Measurements from ENCODE around the gene TMED9.
"Not testable (repeated sequence)": the region's sequence is repeated elsewhere in the genome, so short reads cannot be mapped to it uniquely, and the experiment has no call there.

The TMED9 gene

GRCh38 chr5:177592010-177592834 lies at the start of gene TMED9:
Gene TMED9 (plus strand): TSS chr5:177592203. CDS start chr5:177592215, 12 bp downstream.
- DNase-seq (ENCODE audit: low read depth in 2 of 2) = peak; percentile 77 to 83

- no peak for DNase-seq (ENCODE audit: low read depth in 2 of 2)
Observed at GRCh38 chr5:177542816-177543465, 49.1 kb upstream of the TMED9 start.

GRCh38 chr5:177545487-177546257 lies 46.3 kb upstream of the TMED9 start:
- DNase-seq (ENCODE audit: low read depth in 2 of 2) = no peak

GRCh38 chr5:177546258-177546741 lies 45.7 kb upstream of the TMED9 start:
- DNase-seq (ENCODE audit: low read depth in 2 of 2) = no peak

GRCh38 chr5:177547736-177548135 lies 44.3 kb upstream of the TMED9 start:
- DNase-seq (ENCODE audit: low read depth in 2 of 2) = no peak

GRCh38 chr5:177548495-177548894 lies 43.5 kb upstream of the TMED9 start:
- no peak for DNase-seq (ENCODE audit: low read depth in 2 of 2)

GRCh38 chr5:177550122-177550521 lies 41.9 kb upstream of the TMED9 start:
- DNase-seq (ENCODE audit: low read depth in 2 of 2) = no peak

- no peak for DNase-seq (ENCODE audit: low read depth in 2 of 2)
Observed at GRCh38 chr5:177552839-177553455, 39.1 kb upstream of the TMED9 start.

GRCh38 chr5:177553671-177554429 lies 38.2 kb upstream of the TMED9 start:
- DNase-seq (ENCODE audit: low read depth in 2 of 2) = peak in 1 of 2 donors; percentile 22

GRCh38 chr5:177554474-177555111 lies 37.4 kb upstream of the TMED9 start, which contains the start of gene FAM193B:
Gene FAM193B (minus strand): TSS chr5:177554563. CDS start chr5:177554458, 105 bp downstream.
- DNase-seq (ENCODE audit: low read depth in 2 of 2) = peak; percentile 95

- no peak for DNase-seq (ENCODE audit: low read depth in 2 of 2)
Observed at GRCh38 chr5:177555228-177555627, 36.8 kb upstream of the TMED9 start.

GRCh38 chr5:177555665-177556064 lies 36.3 kb upstream of the TMED9 start:
- no peak for DNase-seq (ENCODE audit: low read depth in 2 of 2)

GRCh38 chr5:177557041-177557647 lies 34.9 kb upstream of the TMED9 start:
- no peak for DNase-seq (ENCODE audit: low read depth in 2 of 2)

- no peak for DNase-seq (ENCODE audit: low read depth in 2 of 2)
Observed at GRCh38 chr5:177557796-177558195, 34.2 kb upstream of the TMED9 start.

- DNase-seq (ENCODE audit: low read depth in 2 of 2) = not testable (repeated sequence)
Observed at GRCh38 chr5:177559446-177559941, 32.5 kb upstream of the TMED9 start.

GRCh38 chr5:177565046-177565445 lies 27.0 kb upstream of the TMED9 start:
- DNase-seq (ENCODE audit: low read depth in 2 of 2) = no peak

- DNase-seq (ENCODE audit: low read depth in 2 of 2) = no peak
Observed at GRCh38 chr5:177568326-177568725, 23.7 kb upstream of the TMED9 start.

- no peak for DNase-seq (ENCODE audit: low read depth in 2 of 2)
Observed at GRCh38 chr5:177569894-177570293, 22.1 kb upstream of the TMED9 start.

- DNase-seq (ENCODE audit: low read depth in 2 of 2) = no peak
Observed at GRCh38 chr5:177575488-177575887, 16.5 kb upstream of the TMED9 start.

GRCh38 chr5:177576169-177576568 lies 15.8 kb upstream of the TMED9 start:
- no peak for DNase-seq (ENCODE audit: low read depth in 2 of 2)

Data from activated CD4-positive, alpha-beta T cell treated with anti-CD3 and anti-CD28 coated beads for 24 hours (primary cell).